Skeletal muscle cell (primary cell): Measurements from ENCODE around the gene MPLKIP.
A peak's percentile ranks its signal among the peaks of the same experiment; 100 is the strongest.
"Not testable (repeated sequence)": the region's sequence is repeated elsewhere in the genome, so short reads cannot be mapped to it uniquely, and the experiment has no call there.

Experiments
- DNase-seq: peaks from one replicate; pipeline ENCODE4 v3.0.0-alpha.2; 2010; ENCODE audit warnings: low read depth
- H3K4me3 ChIP-seq: 2 replicates; pipeline ENCODE4 v1.5.1; 2011; ENCODE audit warnings: low read depth, mild to moderate bottlenecking, control low read depth, low read length, moderate library complexity

Gene MPLKIP

DNA sequence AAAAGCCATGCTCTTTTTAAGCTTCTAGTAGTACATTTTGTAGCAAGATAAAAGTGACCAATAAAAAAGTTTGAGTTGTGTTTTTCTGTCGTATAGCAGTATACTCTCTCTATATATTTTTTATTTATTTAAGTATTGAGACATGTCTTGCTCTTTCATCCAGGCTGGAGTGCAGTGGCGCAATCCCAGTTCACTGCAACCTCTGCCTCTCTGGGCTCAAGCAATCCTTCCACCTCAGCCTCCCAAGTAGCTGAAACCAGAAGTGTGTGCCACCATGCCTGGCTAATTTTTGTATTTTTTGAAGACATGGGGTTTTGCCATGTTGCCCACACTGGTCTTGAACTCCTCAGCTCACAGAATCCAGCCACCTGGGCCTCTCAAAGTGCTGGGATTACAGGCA lies 3.1 kb upstream of the MPLKIP start:
- DNase-seq = no peak
- H3K4me3 ChIP-seq = no peak overlapping the region

DNA sequence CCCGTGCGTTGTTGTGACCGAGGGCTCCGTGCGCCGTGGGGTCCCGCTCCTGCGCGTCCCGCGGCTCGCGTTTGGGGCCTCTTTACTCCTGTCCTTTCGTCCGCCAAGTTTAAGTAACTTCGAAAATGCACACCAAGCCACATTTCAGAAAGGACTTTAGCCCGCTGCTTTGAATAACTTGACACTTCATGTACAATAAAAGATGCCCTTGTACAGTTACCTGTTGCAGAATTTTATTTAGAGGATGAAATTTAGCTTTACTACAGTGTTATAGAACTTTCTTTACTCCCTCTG lies 842 bp upstream of the MPLKIP start:
- H3K4me3 ChIP-seq = peak overlapping the region; percentile 82
- DNase-seq = no peak

DNA sequence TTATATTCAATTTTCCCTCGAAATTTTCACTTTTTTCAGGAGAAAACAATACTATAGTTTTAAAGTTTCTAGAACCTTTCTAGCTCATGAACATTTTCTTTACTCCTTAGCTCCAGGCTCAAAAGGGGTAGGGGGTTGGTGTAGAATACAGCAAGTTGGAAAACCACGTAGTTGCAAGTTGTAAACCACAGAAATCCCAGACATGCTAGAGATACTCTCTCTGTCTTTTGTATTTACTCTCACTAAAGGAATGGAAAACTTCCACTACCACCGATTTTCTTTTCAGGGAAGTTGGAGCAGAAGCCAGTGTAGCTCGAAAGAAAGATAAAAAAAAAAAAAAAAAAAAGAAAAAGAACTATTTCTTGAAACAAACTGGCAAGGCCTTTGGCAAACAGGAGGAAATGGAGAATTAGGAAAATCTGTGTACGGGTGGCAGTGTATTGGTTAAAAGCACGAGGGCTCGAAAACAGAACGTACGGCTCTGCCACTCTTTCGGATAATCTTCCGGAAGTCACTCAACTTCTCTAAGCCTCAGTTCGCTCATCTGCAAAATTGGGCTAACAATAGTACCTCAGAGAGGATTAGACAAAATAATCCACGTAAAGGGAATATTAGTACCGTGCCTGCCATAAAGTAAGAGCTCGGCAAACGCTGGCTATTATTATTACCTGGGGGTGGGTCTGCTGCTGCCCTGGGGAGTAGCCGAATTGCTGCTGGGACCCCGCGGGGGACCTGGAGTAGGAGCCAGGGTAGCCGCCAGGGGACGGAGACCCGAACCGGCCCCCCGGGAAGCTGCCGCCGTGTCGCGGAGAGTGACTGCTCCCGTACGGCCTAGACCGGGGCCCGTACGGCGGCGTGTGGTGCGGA lies 628 bp downstream of the MPLKIP start:
- no peak for DNase-seq
- H3K4me3 ChIP-seq = peak overlapping the region; percentile 82

DNA sequence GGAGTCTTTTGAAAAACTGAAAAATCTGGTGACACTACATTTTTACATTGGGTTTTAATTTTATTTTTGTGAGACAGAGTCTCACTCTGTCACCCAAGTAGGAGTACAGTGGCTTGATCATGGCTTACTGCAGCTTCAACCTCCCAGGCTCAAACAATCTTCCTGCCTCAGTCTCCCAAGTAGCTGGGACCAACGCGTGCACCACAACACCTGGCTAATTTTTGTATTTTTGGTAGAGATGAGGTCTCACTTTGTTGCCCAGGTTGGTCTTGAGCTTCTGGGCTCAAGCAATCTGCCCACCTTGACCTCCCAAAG lies 11.5 kb downstream of the MPLKIP start:
- no peak for DNase-seq
- no peak overlapping the region for H3K4me3 ChIP-seq

DNA sequence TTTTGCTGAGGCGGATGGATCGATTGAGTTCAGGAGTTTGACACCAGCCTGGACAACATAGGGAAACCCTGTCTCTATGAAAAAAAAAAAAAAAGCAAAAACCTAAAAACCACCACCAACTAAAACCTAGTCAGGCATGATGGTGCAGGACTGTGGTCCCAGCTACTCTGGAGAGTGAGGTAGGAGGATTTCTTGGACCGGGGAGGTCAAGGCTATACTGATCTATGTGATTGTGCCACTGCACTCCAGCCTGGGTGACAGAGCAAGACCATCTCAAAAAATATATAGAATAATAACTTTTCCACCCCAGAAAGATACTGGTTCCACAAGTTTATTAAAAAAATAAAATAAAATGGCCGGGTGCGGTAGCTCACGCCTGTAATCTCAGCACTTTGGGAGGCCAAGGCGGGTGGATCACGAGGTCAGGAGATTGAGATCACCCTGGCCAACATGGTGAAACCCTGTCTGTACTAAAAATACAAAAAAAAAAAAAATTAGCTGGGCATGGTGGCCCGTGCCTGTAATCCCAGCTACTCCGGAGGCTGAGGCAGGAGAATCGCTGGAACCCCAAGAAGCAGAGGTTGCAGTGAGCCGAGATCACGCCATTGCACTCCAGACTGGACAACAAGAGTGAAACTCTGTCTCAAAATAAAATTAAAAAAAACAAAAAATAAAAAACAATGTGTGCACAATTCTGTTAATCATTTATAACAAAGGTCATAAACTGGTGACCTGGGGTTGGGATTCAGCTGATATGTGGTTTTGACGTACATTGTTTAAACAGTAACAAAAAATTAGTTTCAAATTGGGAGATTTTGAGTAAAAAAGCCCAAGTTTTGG lies 12.1 kb downstream of the MPLKIP start:
- DNase-seq, H3K4me3 ChIP-seq: not testable (repeated sequence)

GRCh38 chr7:40120020-40120419 lies 14.4 kb downstream of the MPLKIP start:
- DNase-seq = no peak
- H3K4me3 ChIP-seq = no peak overlapping the region

GRCh38 chr7:40118201-40118600 lies 16.2 kb downstream of the MPLKIP start:
- H3K4me3 ChIP-seq, DNase-seq: not testable (repeated sequence)

DNA sequence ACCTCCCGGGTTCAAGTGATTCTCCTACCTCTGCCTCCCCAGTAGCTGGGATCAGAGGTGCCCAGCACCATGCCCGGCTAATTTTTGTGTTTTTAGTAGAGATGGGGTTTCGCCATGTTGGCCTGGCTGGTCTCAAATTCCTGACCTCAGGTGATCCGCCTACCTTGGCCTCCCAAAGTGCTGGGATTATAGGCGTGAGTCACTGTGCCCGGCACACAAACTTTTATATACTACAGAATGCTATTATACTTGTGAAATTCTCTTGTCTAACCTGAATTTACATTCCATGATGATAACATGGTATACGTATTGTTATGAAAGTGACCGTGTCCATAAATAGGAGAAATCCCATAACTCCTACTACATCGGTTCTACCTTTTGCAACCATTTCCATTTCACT lies 17.2 kb downstream of the MPLKIP start:
- H3K4me3 ChIP-seq = not testable (repeated sequence)

DNA sequence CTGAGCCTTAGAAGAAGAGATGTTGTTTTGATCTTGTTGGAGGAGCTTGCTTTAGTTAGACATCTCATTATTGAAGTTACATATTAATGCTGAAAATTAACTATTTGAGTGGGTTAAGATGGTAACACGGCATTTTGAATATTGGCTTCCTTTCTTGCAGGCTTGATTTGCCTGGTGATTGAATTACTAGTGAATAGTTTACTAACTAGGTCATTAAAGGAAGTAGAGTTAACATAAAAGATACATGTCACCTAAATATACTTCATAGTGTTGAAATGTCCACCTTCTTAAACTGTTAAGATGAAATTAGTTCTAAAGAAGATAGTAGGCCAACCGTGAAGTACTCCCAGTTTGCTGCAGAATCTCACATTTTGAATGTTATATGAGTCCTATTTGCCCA lies 18.5 kb downstream of the MPLKIP start:
- no peak for DNase-seq

More for the DNA sequence above, 17.2 kb downstream of the MPLKIP start:
- DNase-seq = not testable (repeated sequence)

GRCh38 chr7:40105879-40106473 lies 28.4 kb downstream of the MPLKIP start:
- DNase-seq = no peak
- no peak overlapping the region for H3K4me3 ChIP-seq

More for the DNA sequence above, 18.5 kb downstream of the MPLKIP start:
- no peak overlapping the region for H3K4me3 ChIP-seq

DNA sequence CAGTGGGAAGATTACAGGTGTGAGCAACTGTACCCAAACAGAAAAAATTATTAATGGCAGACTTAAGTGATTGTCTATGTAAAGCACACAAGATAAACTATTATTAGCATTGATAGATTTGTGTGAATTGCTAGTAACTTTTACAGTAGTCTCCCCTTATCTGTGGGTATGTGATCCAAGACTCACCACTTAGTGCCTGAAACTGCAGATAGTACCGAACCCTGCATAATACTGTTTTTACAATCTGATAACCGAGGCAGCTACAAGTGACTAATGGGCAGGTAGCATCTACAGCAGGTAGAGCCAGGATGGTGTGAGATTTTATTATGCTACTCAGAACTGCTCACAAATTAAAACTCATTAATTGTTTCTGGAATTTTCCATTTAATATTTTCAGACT lies 31.5 kb downstream of the MPLKIP start:
- H3K4me3 ChIP-seq = no peak overlapping the region
- DNase-seq = no peak

DNA sequence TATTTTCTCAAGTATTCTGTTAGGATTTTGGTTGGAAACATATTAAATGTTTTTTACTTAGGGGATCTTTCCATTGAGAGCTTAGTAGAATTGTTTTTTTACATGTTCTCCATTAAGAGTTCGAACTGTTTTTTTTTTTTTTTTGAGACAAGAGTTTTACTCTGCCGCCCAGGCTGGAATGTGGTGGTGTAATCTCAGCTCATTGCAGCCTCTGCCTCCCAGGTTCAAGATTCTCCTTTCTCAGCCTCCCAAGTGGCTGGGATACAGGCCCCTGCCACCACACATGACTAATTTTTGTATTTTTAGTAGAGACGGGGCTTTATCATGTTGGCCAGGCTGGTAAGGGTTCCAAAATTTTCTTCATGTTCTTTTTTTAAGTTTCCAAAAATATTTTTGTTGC lies 33.2 kb downstream of the MPLKIP start:
- DNase-seq = no peak
- H3K4me3 ChIP-seq = no peak overlapping the region

GRCh38 chr7:40099837-40100236 lies 34.6 kb downstream of the MPLKIP start:
- DNase-seq = no peak
- no peak overlapping the region for H3K4me3 ChIP-seq

DNA sequence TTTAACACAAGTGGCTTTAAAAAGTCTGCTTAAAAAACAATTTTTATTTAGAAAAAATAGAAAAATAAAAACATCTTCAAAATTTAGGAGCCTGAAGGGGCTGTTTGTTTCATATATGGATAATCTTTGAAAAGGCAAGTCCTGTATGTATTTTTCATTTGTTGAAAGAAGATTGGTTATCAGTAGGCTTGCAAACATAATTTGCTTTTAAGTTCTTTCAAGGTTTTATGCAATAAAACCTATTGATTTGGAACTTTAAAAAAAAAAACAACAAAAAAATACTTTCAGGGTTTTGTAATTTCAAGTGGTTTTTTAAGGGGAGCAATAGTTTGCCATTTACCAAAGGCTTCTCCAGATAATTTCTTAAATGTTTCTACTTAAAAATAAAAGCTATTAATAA lies 35.6 kb downstream of the MPLKIP start:
- DNase-seq = no peak

GRCh38 chr7:40097728-40098127 lies 36.7 kb downstream of the MPLKIP start:
- no peak overlapping the region for H3K4me3 ChIP-seq
- no peak for DNase-seq

More for the DNA sequence above, 35.6 kb downstream of the MPLKIP start:
- H3K4me3 ChIP-seq = no peak overlapping the region

DNA sequence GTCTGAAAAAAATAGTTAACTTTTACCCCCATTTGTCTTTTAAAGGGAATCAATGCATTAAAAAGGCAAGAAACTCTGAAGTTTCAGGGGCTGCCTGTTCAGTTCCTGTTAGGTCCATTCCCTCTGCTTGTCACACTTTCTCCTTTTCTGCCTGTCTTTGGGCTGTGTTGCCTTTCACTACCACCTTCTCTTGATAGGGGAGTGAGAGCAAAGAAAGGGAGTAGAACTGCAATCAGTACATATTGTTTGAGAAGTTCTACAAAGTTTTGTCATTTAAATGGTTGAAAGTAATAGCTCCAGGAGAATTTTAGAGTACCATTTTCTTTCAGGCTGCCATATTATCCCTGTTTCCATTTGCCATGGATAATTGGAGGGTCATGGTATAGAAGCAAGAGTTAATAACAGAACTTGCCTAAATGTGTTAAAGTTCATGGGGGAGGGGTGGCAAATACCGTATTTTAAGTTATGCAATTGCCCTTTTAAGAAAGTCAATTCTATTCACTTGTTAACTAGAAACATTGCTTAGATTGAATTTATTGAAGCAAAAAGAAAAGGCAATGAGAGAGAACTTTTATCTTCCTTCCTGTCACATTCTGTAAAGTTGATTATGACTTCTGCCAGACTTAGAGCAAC lies 38.6 kb downstream of the MPLKIP start:
- H3K4me3 ChIP-seq = no peak overlapping the region
- DNase-seq = no peak

DNA sequence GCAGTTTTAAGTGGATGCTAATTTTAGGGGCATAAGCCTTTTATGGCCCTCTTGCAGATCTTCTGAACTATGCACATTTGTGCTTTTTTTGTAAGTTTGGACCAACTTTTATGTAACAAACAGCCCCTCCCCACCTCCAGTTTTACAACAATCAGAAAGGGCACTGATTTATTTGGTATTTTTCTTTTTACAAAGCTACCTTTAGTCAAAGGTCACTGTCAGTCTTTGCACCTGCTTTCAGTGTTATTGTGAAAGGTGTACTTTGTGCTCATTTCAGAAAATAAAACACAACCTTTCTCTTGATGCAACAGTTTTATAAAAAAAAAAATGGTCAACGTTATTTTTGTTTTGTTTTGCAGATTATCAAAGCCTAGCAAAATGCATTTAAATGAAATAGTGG lies 39.2 kb downstream of the MPLKIP start:
- H3K4me3 ChIP-seq = no peak overlapping the region
- DNase-seq = no peak

GRCh38 chr7:40093631-40094350 lies 40.6 kb downstream of the MPLKIP start:
- no peak overlapping the region for H3K4me3 ChIP-seq
- DNase-seq = no peak

GRCh38 chr7:40092182-40092581 lies 42.2 kb downstream of the MPLKIP start:
- H3K4me3 ChIP-seq = no peak overlapping the region
- no peak for DNase-seq
